ENCODE results near the gene CD164L2.

Gene CD164L2

GRCh38 chr1:27374362-27375086, 8.6 kb downstream of the CD164L2 start, which contains the start of gene FCN3:
Gene FCN3 (minus strand): TSS chr1:27374824. CDS start chr1:27374818, 6 bp downstream.
- no peak within 1 kb of the TSS for H3K4me3 ChIP-seq (ENCODE audit: low read depth, low read length)
- TF ChIP-seq CTCF (IDR thresholded peaks at IDR 0.05; ENCODE audit: low read depth, low read length, missing control alignments): no peak
- no peak for DNase-seq (ENCODE audit: low read depth)

- TF ChIP-seq CTCF (IDR thresholded peaks at IDR 0.05; ENCODE audit: low read depth, low read length, missing control alignments): peak; percentile 41
- no peak for DNase-seq (ENCODE audit: low read depth)
- no peak overlapping the region for H3K4me3 ChIP-seq (ENCODE audit: low read depth, low read length)
Observed at GRCh38 chr1:27372808-27373690, 10.1 kb downstream of the CD164L2 start.

GRCh38 chr1:27372022-27372807, 10.9 kb downstream of the CD164L2 start:
- TF ChIP-seq CTCF (IDR thresholded peaks at IDR 0.05; ENCODE audit: low read depth, low read length, missing control alignments): no peak
- H3K4me3 ChIP-seq (ENCODE audit: low read depth, low read length): no peak overlapping the region
- no peak for DNase-seq (ENCODE audit: low read depth)

- no peak for DNase-seq (ENCODE audit: low read depth)
- no peak for TF ChIP-seq CTCF (IDR thresholded peaks at IDR 0.05; ENCODE audit: low read depth, low read length, missing control alignments)
Observed at GRCh38 chr1:27368869-27369582, 14.1 kb downstream of the CD164L2 start.

GRCh38 chr1:27367160-27367650, 15.9 kb downstream of the CD164L2 start:
- H3K4me3 ChIP-seq (ENCODE audit: low read depth, low read length): no peak overlapping the region; the same call in 1 of the 2 replicates
- no peak for DNase-seq (ENCODE audit: low read depth)

More at GRCh38 chr1:27368869-27369582, 14.1 kb downstream of the CD164L2 start:
- H3K4me3 ChIP-seq (ENCODE audit: low read depth, low read length): no peak overlapping the region

More at GRCh38 chr1:27367160-27367650, 15.9 kb downstream of the CD164L2 start:
- TF ChIP-seq CTCF (IDR thresholded peaks at IDR 0.05; ENCODE audit: low read depth, low read length, missing control alignments): no peak
